GM12878 (cell line): ENCODE data around the gene LIMS1. TPM values are rescaled to one million over a fixed set of nuclear protein-coding genes. Genes with fewer than 3 reads are reported as not detected.

Experiments used
- ASH2L ChIP-seq: fragments of 300-600, 200-600 bp; sonication (generic); IDR thresholded peaks from 2 replicates; pipeline ENCODE4 v1.6.1; 2017; ENCODE audit warnings: low read depth, mild to moderate bottlenecking, borderline replicate concordance
- BRCA1 ChIP-seq: IDR thresholded peaks from 2 replicates; pipeline ENCODE4 v1.6.1; 2011; ENCODE audit warnings: low read depth, low read length, improper control_type of control experiment
- DPF2 ChIP-seq: fragments of 450-650 bp; IDR thresholded peaks from 2 replicates; pipeline ENCODE4 v1.6.1; 2017; ENCODE audit warnings: mild to moderate bottlenecking
- ELK1 ChIP-seq: IDR thresholded peaks from 2 replicates; pipeline ENCODE4 v1.6.1; 2012; ENCODE audit warnings: low read depth, low read length, improper control_type of control experiment
- EZH2 ChIP-seq: IDR thresholded peaks from 2 replicates; pipeline ENCODE4 v1.6.1; 2012; ENCODE audit warnings: low read depth, mild to moderate bottlenecking, control low read depth, inconsistent platforms, low read length, borderline replicate concordance; ENCODE audit not compliant: control insufficient read depth
- FOXM1 ChIP-seq: IDR thresholded peaks from 2 replicates; pipeline ENCODE4 v1.6.1; 2012; ENCODE audit warnings: low read depth, mild to moderate bottlenecking, inconsistent platforms, low read length, moderate library complexity
- MTA2 ChIP-seq: fragments of 450-650 bp; IDR thresholded peaks from 2 replicates; pipeline ENCODE4 v1.6.1; 2016; ENCODE audit warnings: low read depth, mild to moderate bottlenecking, moderate library complexity
- NFIC ChIP-seq: IDR thresholded peaks from 2 replicates; pipeline ENCODE4 v1.6.1; 2012; ENCODE audit warnings: low read depth, mild to moderate bottlenecking, inconsistent platforms, low read length, moderate library complexity
- NFYA ChIP-seq: IDR thresholded peaks from 2 replicates; pipeline ENCODE4 v1.6.1; 2011; ENCODE audit warnings: low read depth, mild to moderate bottlenecking, low read length, improper control_type of control experiment, borderline replicate concordance
- PBX3 ChIP-seq: IDR thresholded peaks from 2 replicates; pipeline ENCODE4 v1.6.1; 2011; ENCODE audit warnings: mild to moderate bottlenecking, low read depth, low read length, moderate library complexity; ENCODE audit not compliant: insufficient replicate concordance
- POLR2A ChIP-seq: IDR thresholded peaks from 2 replicates; pipeline ENCODE4 v1.6.1; 2011; ENCODE audit warnings: low read depth, mild to moderate bottlenecking, low read length
- SMAD1 ChIP-seq: fragments of 450-650 bp; IDR thresholded peaks from 2 replicates; pipeline ENCODE4 v1.6.1; 2018; ENCODE audit warnings: mild to moderate bottlenecking, low read depth; ENCODE audit not compliant: partially characterized antibody
- STAT3 ChIP-seq: IDR thresholded peaks from 2 replicates; pipeline ENCODE4 v1.6.1; 2011; ENCODE audit warnings: low read depth, low read length, improper control_type of control experiment
- SUPT20H ChIP-seq: IDR thresholded peaks from 2 replicates; pipeline ENCODE4 v1.6.1; 2011; ENCODE audit warnings: low read depth, mild to moderate bottlenecking, low read length, moderate library complexity, borderline replicate concordance; ENCODE audit not compliant: control insufficient read depth
- SUZ12 ChIP-seq: fragments of 200-600 bp; sonication (generic); IDR thresholded peaks from one replicate; pipeline ENCODE4 v1.6.1; 2018; ENCODE audit warnings: antibody characterized with exemption, mild to moderate bottlenecking; ENCODE audit not compliant: unreplicated experiment
- TAF1 ChIP-seq: IDR thresholded peaks from 2 replicates; pipeline ENCODE4 v1.6.1; 2011; ENCODE audit warnings: mild to moderate bottlenecking, low read depth, low read length, borderline replicate concordance
- TCF12 ChIP-seq: IDR thresholded peaks from 2 replicates; pipeline ENCODE4 v1.6.1; 2011; ENCODE audit warnings: low read depth, mild to moderate bottlenecking, low read length
- YY1 ChIP-seq: IDR thresholded peaks from 2 replicates; pipeline ENCODE4 v1.6.1; 2011; ENCODE audit warnings: low read depth, mild to moderate bottlenecking, low read length
- polyA plus RNA-seq, 11 experiments: library from polyadenylated mRNA; depleted of rRNA in 4 of 11; unstranded in 6 of 11; stranded (reverse) in 5 of 11; fragments of >200 nt; fragmentation: Nextera tagmentation in 4 of 11; fragmentation: Illumina TruSeq in 1 of 11; extraction: Ambion mirVana in 4 of 11; extraction: Trizol in 1 of 11; gene quantifications; 1 replicate in 1 of 11; 2 replicates in 10 of 11; pipeline versions ENCODE4 v1.2.1 to v1.2.3, GENCODE V29; 2011 to 2016; ENCODE audit warnings: inconsistent platforms in 2 of 11, missing spikeins in 2 of 11, low read depth in 1 of 11
- total RNA-seq, 4 experiments: library from RNA; depleted of rRNA in 3 of 4; stranded (reverse); fragments of >200 nt in 3 of 4; fragmentation: Illumina TruSeq in 1 of 4; extraction: Trizol in 1 of 4; gene quantifications; 2 replicates each; pipeline versions ENCODE4 v1.2.1 to v1.2.3, GENCODE V29; 2013 to 2021
- TF ChIP-seq, protein P1 (sequence below): IDR thresholded peaks from 2 replicates; pipeline ENCODE4 v1.6.1; 2012; ENCODE audit warnings: low read length, inconsistent platforms
- TF ChIP-seq, protein P2 (sequence below): fragments of 450-650 bp; conservative IDR thresholded peaks from 2 replicates; pipeline ENCODE4 v1.6.1; 2017; ENCODE audit warnings: mild to moderate bottlenecking, moderate library complexity
- TF ChIP-seq, protein P3 (sequence below): fragments of 450-650 bp; formaldehyde crosslinking; IDR thresholded peaks from 2 replicates; pipeline ENCODE4 v1.4.0; 2020; ENCODE audit warnings: mild to moderate bottlenecking, moderate library complexity

Gene LIMS1
- total and polyA plus RNA-seq, 10 of the 15 experiments (the other 5 are each of a cell fraction or from before 2014, with no cell fraction given) = 15.7 to 98.1 (median 43.9) TPM

DNA sequence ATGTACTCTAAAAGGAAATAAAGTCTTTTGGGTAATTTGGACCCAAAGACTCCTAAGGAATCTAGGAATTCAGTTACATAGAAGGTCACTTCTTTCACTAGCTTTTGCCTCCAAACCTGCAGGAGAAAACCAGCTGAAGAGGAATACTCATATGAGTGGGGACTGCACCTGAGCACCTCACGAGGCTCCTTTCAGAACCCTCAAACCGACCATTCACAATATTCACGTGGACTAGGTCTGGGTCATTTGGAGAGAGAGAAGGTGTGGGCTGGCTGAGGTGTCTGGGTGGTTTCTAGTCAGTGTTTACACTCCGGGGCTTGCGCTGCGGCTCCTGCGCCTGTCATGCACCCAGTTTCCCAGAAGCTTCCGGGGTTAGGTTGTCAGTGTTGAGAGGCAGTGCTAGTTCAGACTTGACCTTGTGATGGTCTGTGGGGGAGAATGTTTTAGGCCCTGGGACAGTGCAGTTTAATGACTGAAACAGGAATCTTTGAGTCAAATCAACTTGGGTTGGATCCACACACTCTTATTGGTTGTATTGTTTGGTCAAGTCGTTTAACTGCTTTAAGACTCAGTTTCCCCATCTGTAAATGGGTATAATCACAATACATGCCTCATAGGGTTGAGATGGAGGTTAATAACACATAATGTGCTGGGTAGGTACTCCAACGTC is 78.4 kb downstream of the LIMS1 start (continued):
- TF ChIP-seq SMAD1 = peak; percentile 2
- TF ChIP-seq, protein P1, sequence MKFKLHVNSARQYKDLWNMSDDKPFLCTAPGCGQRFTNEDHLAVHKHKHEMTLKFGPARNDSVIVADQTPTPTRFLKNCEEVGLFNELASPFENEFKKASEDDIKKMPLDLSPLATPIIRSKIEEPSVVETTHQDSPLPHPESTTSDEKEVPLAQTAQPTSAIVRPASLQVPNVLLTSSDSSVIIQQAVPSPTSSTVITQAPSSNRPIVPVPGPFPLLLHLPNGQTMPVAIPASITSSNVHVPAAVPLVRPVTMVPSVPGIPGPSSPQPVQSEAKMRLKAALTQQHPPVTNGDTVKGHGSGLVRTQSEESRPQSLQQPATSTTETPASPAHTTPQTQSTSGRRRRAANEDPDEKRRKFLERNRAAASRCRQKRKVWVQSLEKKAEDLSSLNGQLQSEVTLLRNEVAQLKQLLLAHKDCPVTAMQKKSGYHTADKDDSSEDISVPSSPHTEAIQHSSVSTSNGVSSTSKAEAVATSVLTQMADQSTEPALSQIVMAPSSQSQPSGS = peak; percentile 38; the same call in 1 of the 2 replicates
- no peak for TF ChIP-seq YY1
- TF ChIP-seq NFYA = no peak
- no peak for TF ChIP-seq SUPT20H
- TF ChIP-seq ASH2L = peak; percentile 74; the same call in 1 of the 2 replicates
- TF ChIP-seq POLR2A = 0 out of 2 replicates have a peak, but pooled peaks have one; percentile 33
- TF ChIP-seq TCF12 = peak; percentile 90
- TF ChIP-seq, protein P2, sequence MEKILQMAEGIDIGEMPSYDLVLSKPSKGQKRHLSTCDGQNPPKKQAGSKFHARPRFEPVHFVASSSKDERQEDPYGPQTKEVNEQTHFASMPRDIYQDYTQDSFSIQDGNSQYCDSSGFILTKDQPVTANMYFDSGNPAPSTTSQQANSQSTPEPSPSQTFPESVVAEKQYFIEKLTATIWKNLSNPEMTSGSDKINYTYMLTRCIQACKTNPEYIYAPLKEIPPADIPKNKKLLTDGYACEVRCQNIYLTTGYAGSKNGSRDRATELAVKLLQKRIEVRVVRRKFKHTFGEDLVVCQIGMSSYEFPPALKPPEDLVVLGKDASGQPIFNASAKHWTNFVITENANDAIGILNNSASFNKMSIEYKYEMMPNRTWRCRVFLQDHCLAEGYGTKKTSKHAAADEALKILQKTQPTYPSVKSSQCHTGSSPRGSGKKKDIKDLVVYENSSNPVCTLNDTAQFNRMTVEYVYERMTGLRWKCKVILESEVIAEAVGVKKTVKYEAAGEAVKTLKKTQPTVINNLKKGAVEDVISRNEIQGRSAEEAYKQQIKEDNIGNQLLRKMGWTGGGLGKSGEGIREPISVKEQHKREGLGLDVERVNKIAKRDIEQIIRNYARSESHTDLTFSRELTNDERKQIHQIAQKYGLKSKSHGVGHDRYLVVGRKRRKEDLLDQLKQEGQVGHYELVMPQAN = peak; percentile 33; the same call in 1 of the 2 replicates
- peak; percentile 91 for TF ChIP-seq NFIC
- no peak for TF ChIP-seq BRCA1
- no peak for TF ChIP-seq SUZ12
- TF ChIP-seq EZH2 = no peak
- TF ChIP-seq MTA2 = peak; percentile 86
- peak; percentile 41 for TF ChIP-seq PBX3
- TF ChIP-seq ELK1 = no peak; the same call in 1 of the 2 replicates
- no peak for TF ChIP-seq STAT3
- TF ChIP-seq FOXM1 = peak; percentile 88
- TF ChIP-seq, protein P3, sequence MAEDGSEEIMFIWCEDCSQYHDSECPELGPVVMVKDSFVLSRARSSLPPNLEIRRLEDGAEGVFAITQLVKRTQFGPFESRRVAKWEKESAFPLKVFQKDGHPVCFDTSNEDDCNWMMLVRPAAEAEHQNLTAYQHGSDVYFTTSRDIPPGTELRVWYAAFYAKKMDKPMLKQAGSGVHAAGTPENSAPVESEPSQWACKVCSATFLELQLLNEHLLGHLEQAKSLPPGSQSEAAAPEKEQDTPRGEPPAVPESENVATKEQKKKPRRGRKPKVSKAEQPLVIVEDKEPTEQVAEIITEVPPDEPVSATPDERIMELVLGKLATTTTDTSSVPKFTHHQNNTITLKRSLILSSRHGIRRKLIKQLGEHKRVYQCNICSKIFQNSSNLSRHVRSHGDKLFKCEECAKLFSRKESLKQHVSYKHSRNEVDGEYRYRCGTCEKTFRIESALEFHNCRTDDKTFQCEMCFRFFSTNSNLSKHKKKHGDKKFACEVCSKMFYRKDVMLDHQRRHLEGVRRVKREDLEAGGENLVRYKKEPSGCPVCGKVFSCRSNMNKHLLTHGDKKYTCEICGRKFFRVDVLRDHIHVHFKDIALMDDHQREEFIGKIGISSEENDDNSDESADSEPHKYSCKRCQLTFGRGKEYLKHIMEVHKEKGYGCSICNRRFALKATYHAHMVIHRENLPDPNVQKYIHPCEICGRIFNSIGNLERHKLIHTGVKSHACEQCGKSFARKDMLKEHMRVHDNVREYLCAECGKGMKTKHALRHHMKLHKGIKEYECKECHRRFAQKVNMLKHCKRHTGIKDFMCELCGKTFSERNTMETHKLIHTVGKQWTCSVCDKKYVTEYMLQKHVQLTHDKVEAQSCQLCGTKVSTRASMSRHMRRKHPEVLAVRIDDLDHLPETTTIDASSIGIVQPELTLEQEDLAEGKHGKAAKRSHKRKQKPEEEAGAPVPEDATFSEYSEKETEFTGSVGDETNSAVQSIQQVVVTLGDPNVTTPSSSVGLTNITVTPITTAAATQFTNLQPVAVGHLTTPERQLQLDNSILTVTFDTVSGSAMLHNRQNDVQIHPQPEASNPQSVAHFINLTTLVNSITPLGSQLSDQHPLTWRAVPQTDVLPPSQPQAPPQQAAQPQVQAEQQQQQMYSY (CRISPR knock-in tag) = no peak
- TF ChIP-seq TAF1 = no peak
- TF ChIP-seq DPF2 = peak; percentile 97
